HepG2 (cell line): ENCODE measurements around the gene MPP3. TPM values are rescaled to one million over a fixed set of nuclear protein-coding genes. Genes with fewer than 3 reads are reported as not detected.

Experiments used
- ATAC-seq: fragments of 200-7000 bp; cut with Tn5 transposase; 3 replicates; pipeline ENCODE4 v1.9.1; 2020; ENCODE audit warnings: mild to moderate bottlenecking, moderate library complexity
- BruUV-seq: library from RNA; stranded (reverse); fragments of 400-500 nt; replicated peaks from 2 replicates; lab custom pipeline; 2021; lab: Mats Ljungman, UMichigan
- CTCF ChIA-PET: fragments of 300-600 bp; formaldehyde crosslinking; extraction: SDS; loops from one replicate; lab custom pipeline; 2021; ENCODE audit warnings: low total read pairs, inconsistent platforms, low intra/inter-chr PET ratio; lab: Yijun Ruan, JAX
- POLR2A ChIA-PET: fragments of 350-600 bp; sonication (Branson Sonifier 250); formaldehyde crosslinking; loops from one replicate; lab custom pipeline; 2020; ENCODE audit warnings: antibody characterized with exemption, inconsistent platforms; lab: Yijun Ruan, JAX
- DNase-seq: peaks from one replicate; pipeline ENCODE4 v3.0.0-alpha.2; 2015; ENCODE audit warnings: low spot score
- FAIRE-seq: peaks from 3 replicates; lab custom pipeline; 2011; peaks lifted over from hg19 to GRCh38; lab: Jason Lieb, UNC
- H2AFZ ChIP-seq: one replicate; pipeline ENCODE4 v1.6.1; 2011; ENCODE audit warnings: low read length, inconsistent platforms
- H3K27ac ChIP-seq: fragments of 300-600 bp; 3 replicates; pipeline ENCODE4 v1.8.0; 2011; ENCODE audit warnings: mixed run types, mild to moderate bottlenecking, mixed read lengths, low read length, inconsistent platforms; ENCODE audit not compliant: insufficient read depth; ENCODE audit errors: extremely low read length
- H3K27me3 ChIP-seq, 2 experiments: fragments of 200-600 bp in 1 of 2; 2 replicates in 1 of 2; 3 replicates in 1 of 2; pipeline versions ENCODE4 v1.6.0 to v1.8.0; 2011; ENCODE audit warnings: low read length in 2 of 2, mild to moderate bottlenecking in 2 of 2, moderate library complexity in 2 of 2, inconsistent platforms in 1 of 2; ENCODE audit not compliant: insufficient read depth in 2 of 2, control insufficient read depth in 1 of 2
- H3K36me3 ChIP-seq, 2 experiments: fragments of 200-600 bp in 1 of 2; replicated peaks in 1 of 2; 2 replicates in 1 of 2; 3 replicates in 1 of 2; pipeline versions ENCODE4 v1.5.1 to v1.8.0; 2011; ENCODE audit warnings: low read length in 2 of 2, inconsistent platforms in 1 of 2; ENCODE audit not compliant: insufficient read depth in 2 of 2, control insufficient read depth in 1 of 2
- H3K4me1 ChIP-seq: 2 replicates; pipeline ENCODE4 v1.5.1; 2012; ENCODE audit warnings: low read length, inconsistent platforms; ENCODE audit not compliant: insufficient read depth
- H3K4me2 ChIP-seq: 2 replicates; pipeline ENCODE4 v1.6.0; 2011; ENCODE audit warnings: low read depth, low read length, inconsistent platforms
- H3K4me3 ChIP-seq, 3 experiments: fragments of 200-600 bp in 1 of 3; sonication (generic), shearing (Covaris generic) in 1 of 3; replicated peaks in 1 of 3; 2 replicates each; pipeline ENCODE4 v1.5.1; 2011 to 2016; ENCODE audit warnings: low read length in 3 of 3, inconsistent platforms in 2 of 3, low read depth in 2 of 3, mild to moderate bottlenecking in 2 of 3, control low read depth in 1 of 3, mixed read lengths in 1 of 3; ENCODE audit not compliant: insufficient read depth in 1 of 3
- H3K79me2 ChIP-seq: one replicate; pipeline ENCODE4 v1.6.1; 2011; ENCODE audit warnings: low read length, inconsistent platforms; ENCODE audit not compliant: insufficient read depth
- H3K9ac ChIP-seq: 2 replicates; pipeline ENCODE4 v1.6.0; 2011; ENCODE audit warnings: mild to moderate bottlenecking, low read depth, low read length, inconsistent platforms; ENCODE audit not compliant: insufficient read depth
- H3K9me3 ChIP-seq: 2 replicates; pipeline ENCODE4 v1.5.1; 2012; ENCODE audit warnings: mild to moderate bottlenecking, low read length
- H4K20me1 ChIP-seq: 2 replicates; pipeline ENCODE4 v1.6.0; 2011; ENCODE audit warnings: inconsistent platforms, mild to moderate bottlenecking, low read length, moderate library complexity; ENCODE audit not compliant: insufficient read depth
- HNRNPK ChIP-seq: fragments of 200-400 bp; formaldehyde crosslinking; IDR thresholded peaks from 2 replicates; pipeline ENCODE4 v1.6.1; 2018; ENCODE audit warnings: low read length, low read depth, moderate library complexity, mild to moderate bottlenecking; ENCODE audit not compliant: poor library complexity, severe bottlenecking
- NFYB ChIP-seq: sonication (generic); formaldehyde crosslinking; IDR thresholded peaks from 2 replicates; pipeline ENCODE4 v1.4.0; 2020; ENCODE audit warnings: missing genetic modification reagents
- SRSF9 ChIP-seq: fragments of 200-400 bp; formaldehyde crosslinking; IDR thresholded peaks from 2 replicates; pipeline ENCODE4 v1.6.1; 2018; ENCODE audit warnings: borderline replicate concordance, mild to moderate bottlenecking, low read depth, low read length; ENCODE audit not compliant: insufficient read depth, poor library complexity, severe bottlenecking
- WGBS: methylation state at CpG from one replicate; pipeline ENCODE4 v1.1.6; 2017; ENCODE audit warnings: low lambda C conversion rate; 5-methylcytosine and 5-hydroxymethylcytosine counted together
- in situ Hi-C: cut with HindIII; loops from 2 replicates; pipeline ENCODE4 v1.10.0; 2017; ENCODE audit warnings: low pct_unique_long_range_greater_than_20kb; ENCODE audit not compliant: extremely low pct_ligation_motif_present
- intact Hi-C: fragments of 100-400 bp; cut with micrococcal nuclease; formaldehyde crosslinking; loops from one replicate; pipeline ENCODE4 v1.10.0; 2022; ENCODE audit not compliant: unreplicated experiment
- polyA plus RNA-seq, 8 experiments: library from polyadenylated mRNA; depleted of rRNA in 3 of 8; stranded (reverse) in 7 of 8; unstranded in 1 of 8; fragments of >200 nt; fragmentation: Illumina TruSeq in 4 of 8; extraction: Trizol in 4 of 8; gene quantifications; 2 replicates each; pipeline versions ENCODE4 v1.2.1 to v1.2.3, GENCODE V29; 2011 to 2016; ENCODE audit warnings: low read depth in 4 of 8, missing spikeins in 1 of 8, mixed read lengths in 1 of 8; ENCODE audit not compliant: insufficient read depth in 1 of 8
- total RNA-seq, 5 experiments: library from RNA; depleted of rRNA; stranded (reverse); fragments of >200 nt; fragmentation: Illumina TruSeq; extraction: Trizol; gene quantifications; 2 replicates each; pipeline ENCODE4 v1.2.3, GENCODE V29; 2016; ENCODE audit warnings: low read depth in 1 of 5

Gene MPP3
- total and polyA plus RNA-seq, 2 of the 13 experiments (the other 11 are each of a cell fraction or from before 2014, with no cell fraction given) = 0.91 to 1.8 TPM

- 86% methylated on average over 1 of the region's 1 CpG for WGBS
Observed at GRCh38 chr17:43789482-43789881, 43.5 kb downstream of the MPP3 start.

DNA sequence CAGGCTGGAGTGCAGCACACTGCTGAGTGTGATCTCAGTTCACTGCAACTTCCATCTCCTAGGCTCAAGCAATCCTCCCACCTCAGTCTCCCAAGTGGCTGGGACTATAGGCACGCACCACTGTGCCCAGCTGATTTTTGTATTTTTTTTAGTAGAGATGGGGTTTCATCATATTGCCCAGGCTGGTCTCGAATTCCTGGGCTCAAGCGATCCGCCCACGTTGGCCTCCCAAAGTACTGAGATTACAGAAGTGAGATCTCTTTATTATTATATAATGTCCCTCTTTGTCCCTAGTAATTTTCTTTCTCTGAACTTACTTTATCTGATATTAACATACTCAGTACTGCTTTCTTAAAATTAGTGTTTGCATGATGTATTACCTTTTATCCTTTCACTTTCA, 44.4 kb downstream of the MPP3 start:
- peaks cover 24% of the 10 kb centered on the region for H3K4me1 ChIP-seq
- no peak overlapping the region for H3K9ac ChIP-seq
- POLR2A ChIA-PET = interaction anchor here (1.4 kb wide), 1 partner anchor 10 kb away, joined by 3 read pairs; the partner anchor contains the start of gene DUSP3
- H3K9me3 ChIP-seq = no peaks in the 10 kb centered on the region
- intact Hi-C loops (no loop called here), in situ Hi-C loops (no loop called here)
- no TSS peak for BruUV-seq
- H3K27me3 ChIP-seq = peaks cover 0 to 8% of the 10 kb centered on the region in 2 experiments; a peak in 2 of 5 replicates
- CTCF ChIA-PET = no interaction called here
- no peak overlapping the region for H3K27ac ChIP-seq
- DNase-seq (no peak), FAIRE-seq (no peak)
- no peak overlapping the region for H2AFZ ChIP-seq
- no peak overlapping the region for H3K4me3 ChIP-seq
- H3K79me2 ChIP-seq = no peaks in the 10 kb centered on the region
- no peaks in the 10 kb centered on the region for H3K36me3 ChIP-seq
- no peaks in the 10 kb centered on the region for H4K20me1 ChIP-seq
- no peak overlapping the region for H3K4me2 ChIP-seq
- WGBS = 44% methylated on average over 5 of the region's 5 CpGs
- TF ChIP-seq NFYB (CRISPR knock-in tag) = no peak
- TF ChIP-seq, all 625 proteins: peak for 0
- no peak for ATAC-seq

More at GRCh38 chr17:43789482-43789881, 43.5 kb downstream of the MPP3 start:
- no peak overlapping the region for H3K4me3 ChIP-seq
- intact Hi-C loops = no loop called here
- H3K79me2 ChIP-seq = no peaks in the 10 kb centered on the region
- H3K9ac ChIP-seq = no peak overlapping the region
- BruUV-seq = no TSS peak
- DNase-seq (no peak), ATAC-seq (no peak), FAIRE-seq (no peak)
- ChIA-PET CTCF (interaction anchor here (3.1 kb wide), 1 partner anchor 56 kb away, joined by 31 read pairs; the partner anchor contains the start of gene CD300LG), POLR2A (interaction anchor here (1.3 to 1.4 kb wide), 3 partner anchors 11 to 57 kb away, joined by 3 to 6 read pairs (median 3); partner anchors contain the start of gene DUSP3)
- no peaks in the 10 kb centered on the region for H3K27me3 ChIP-seq
- no peaks in the 10 kb centered on the region for H4K20me1 ChIP-seq
- no peak overlapping the region for H3K4me2 ChIP-seq
- H3K9me3 ChIP-seq = no peaks in the 10 kb centered on the region
- H3K27ac ChIP-seq = no peak overlapping the region
- no peak overlapping the region for H2AFZ ChIP-seq
- H3K36me3 ChIP-seq = no peaks in the 10 kb centered on the region
- TF ChIP-seq SRSF9 = no peak
- peak; percentile 94 for TF ChIP-seq HNRNPK
- TF ChIP-seq, all 625 proteins: peak for 1
- H3K4me1 ChIP-seq = peaks cover 19% of the 10 kb centered on the region
- in situ Hi-C loops = no loop called here
